ENCODE data around the gene APBB1. TPM values are rescaled to one million over a fixed set of nuclear protein-coding genes. Genes with fewer than 3 reads are reported as not detected.

Gene APBB1
- total and polyA plus RNA-seq, 8 donors = 30.7 to 47.1 (median 42.7) TPM

DNA sequence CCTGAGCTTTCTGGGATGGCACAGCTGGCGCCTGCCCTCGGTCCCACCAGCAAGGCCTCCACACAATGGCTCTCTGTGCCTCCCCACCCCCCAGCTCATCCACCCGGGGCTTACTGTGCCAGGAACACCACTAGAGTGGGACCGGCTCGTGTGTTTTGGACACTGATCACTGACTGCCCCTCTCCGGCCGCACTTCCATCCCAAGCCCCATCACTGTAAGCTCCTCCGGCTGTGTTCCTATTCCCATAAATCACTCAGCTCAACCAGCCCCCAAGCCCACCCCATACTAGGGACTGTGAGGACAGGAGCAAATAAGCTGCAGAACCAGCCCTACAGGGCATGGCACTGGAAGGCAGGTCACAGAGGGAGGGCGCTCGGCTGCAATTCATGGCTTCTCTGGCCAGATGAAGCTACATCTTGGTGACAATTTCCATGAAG lies 7.3 kb downstream of the APBB1 start:
- Histone ChIP-seq H3K36me3 (peaks cover 0 to 16% of the 10 kb centered on the region in 2 donors), H3K4me3 (no peak overlapping the region), H3K27me3 (no peaks in the 10 kb centered on the region), H3K4me1 (peaks cover 0 to 5% of the 10 kb centered on the region in 2 donors), H3K9me3 (no peaks in the 10 kb centered on the region), H3K27ac (no peak overlapping the region)
- TF ChIP-seq CTCF (IDR thresholded peaks at IDR 0.05) = no peak
- ATAC-seq (no peak), DNase-seq (no peak)
- intact Hi-C loops (cut with DNase I) = no loop called here

GRCh38 chr11:6410695-6411430 lies 8.0 kb downstream of the APBB1 start:
- no peaks in the 10 kb centered on the region for H3K27me3 ChIP-seq
- ATAC-seq = no peak
- TF ChIP-seq CTCF (IDR thresholded peaks at IDR 0.05) = no peak
- DNase-seq = no peak
- intact Hi-C loops (cut with DNase I) = no loop called here
- no peak overlapping the region for H3K4me3 ChIP-seq
- no peaks in the 10 kb centered on the region for H3K9me3 ChIP-seq
- H3K27ac ChIP-seq = no peak overlapping the region
- H3K36me3 ChIP-seq = peaks cover 0 to 16% of the 10 kb centered on the region in 2 donors
- H3K4me1 ChIP-seq = peaks cover 0 to 5% of the 10 kb centered on the region in 2 donors

GRCh38 chr11:6406370-6406769 lies 12.5 kb downstream of the APBB1 start:
- no peak for ATAC-seq
- no peak overlapping the region for H3K4me3 ChIP-seq
- H3K4me1 ChIP-seq = no peaks in the 10 kb centered on the region
- no peak overlapping the region for H3K27ac ChIP-seq
- peaks cover 0 to 16% of the 10 kb centered on the region in 2 donors for H3K36me3 ChIP-seq
- no peak for TF ChIP-seq CTCF (IDR thresholded peaks at IDR 0.05)
- DNase-seq = no peak
- no peaks in the 10 kb centered on the region for H3K27me3 ChIP-seq
- intact Hi-C loops (cut with DNase I) = no loop called here
- no peaks in the 10 kb centered on the region for H3K9me3 ChIP-seq

GRCh38 chr11:6405846-6406245 lies 13.0 kb downstream of the APBB1 start:
- no peaks in the 10 kb centered on the region for H3K27me3 ChIP-seq
- H3K4me3 ChIP-seq = no peak overlapping the region
- H3K36me3 ChIP-seq = peaks cover 0 to 14% of the 10 kb centered on the region in 2 donors
- DNase-seq (no peak), ATAC-seq (no peak)
- no peaks in the 10 kb centered on the region for H3K9me3 ChIP-seq
- no peak overlapping the region for H3K27ac ChIP-seq
- TF ChIP-seq CTCF (IDR thresholded peaks at IDR 0.05) = no peak
- intact Hi-C loops (cut with DNase I) = no loop called here
- no peaks in the 10 kb centered on the region for H3K4me1 ChIP-seq

- intact Hi-C loops (cut with DNase I) = no loop called here
- no peaks in the 10 kb centered on the region for H3K9me3 ChIP-seq
- no peak for TF ChIP-seq CTCF (IDR thresholded peaks at IDR 0.05)
- no peaks in the 10 kb centered on the region for H3K4me1 ChIP-seq
- no peak for ATAC-seq
- H3K4me3 ChIP-seq = no peak overlapping the region
- H3K27ac ChIP-seq = no peak overlapping the region
- peak in 1 of 4 donors; percentile 55 for DNase-seq
- no peaks in the 10 kb centered on the region for H3K27me3 ChIP-seq
- peaks cover 0 to 11% of the 10 kb centered on the region in 2 donors for H3K36me3 ChIP-seq
Observed at GRCh38 chr11:6405052-6405667, 13.7 kb downstream of the APBB1 start.
